Measurements from ENCODE around the gene CNIH1. TPM values are rescaled to one million over a fixed set of nuclear protein-coding genes. Genes with fewer than 3 reads are reported as not detected.
"Not testable (repeated sequence)": the region's sequence is repeated elsewhere in the genome, so short reads cannot be mapped to it uniquely, and the experiment has no call there.

CNIH1 gene
- total and polyA plus RNA-seq, 8 donors: 4.7 to 78.5 (median 34.6) TPM

DNA sequence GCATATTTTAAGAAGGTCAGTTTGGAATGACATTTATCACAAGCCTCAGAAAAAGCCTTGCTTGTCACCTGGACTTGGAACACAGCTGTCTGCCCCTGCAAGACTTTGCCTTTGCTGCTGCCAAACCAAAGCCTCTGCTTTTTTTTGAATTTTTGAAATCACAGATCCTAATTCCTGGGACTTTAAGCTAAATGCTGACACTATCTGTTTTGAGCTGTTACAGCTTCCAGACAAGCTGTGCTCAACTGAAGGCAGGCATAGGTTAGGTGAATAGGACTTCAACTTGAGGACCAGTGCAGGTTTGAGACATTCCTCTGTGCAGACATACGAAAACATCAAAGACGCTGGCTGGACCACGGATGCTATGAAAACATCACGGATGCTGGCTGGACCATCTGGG is 55.6 kb downstream of the CNIH1 start:
- no peaks in the 10 kb centered on the region for H3K36me3 ChIP-seq
- intact Hi-C loops (cut with DNase I; ENCODE audit: low total_unique reads): no loop called here
- H3K9me3 ChIP-seq: no peaks in the 10 kb centered on the region
- no peaks in the 10 kb centered on the region for H3K4me1 ChIP-seq
- no peak for TF ChIP-seq EP300 (IDR thresholded peaks at IDR 0.05)
- TF ChIP-seq POLR2AphosphoS5 (IDR thresholded peaks at IDR 0.05): no peak
- 80 to 91% (median 87%) methylated on average over 4 of the region's 4 CpGs for WGBS, 5 donors
- no peak overlapping the region for H3K4me3 ChIP-seq
- no peak for DNase-seq
- peaks cover 0 to 8% (median 0%) of the 10 kb centered on the region in 3 donors for H3K27me3 ChIP-seq
- no peak overlapping the region for H3K27ac ChIP-seq

DNA sequence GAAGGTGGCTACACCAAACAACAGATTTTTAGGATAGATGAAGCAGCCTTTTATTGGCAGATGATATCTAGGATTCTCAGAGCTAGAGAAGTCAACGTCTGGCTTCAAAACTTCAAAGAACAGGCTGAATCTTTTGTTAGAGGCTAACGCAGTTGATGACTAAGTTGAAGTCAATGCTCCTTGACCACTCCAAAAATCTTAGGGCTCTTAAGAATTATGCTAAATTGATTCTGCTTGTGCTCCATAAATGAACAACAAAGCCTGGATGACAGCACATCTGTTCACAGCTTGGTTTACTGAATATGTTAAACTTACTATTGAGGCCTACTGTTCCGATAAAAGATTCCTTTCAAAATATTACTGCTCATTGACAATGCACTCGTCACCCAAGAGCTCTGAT is 57.3 kb downstream of the CNIH1 start:
- Histone ChIP-seq H3K36me3 (no peaks in the 10 kb centered on the region), H3K4me3 (no peak overlapping the region), H3K27ac (no peak overlapping the region), H3K4me1 (no peaks in the 10 kb centered on the region), H3K9me3 (no peaks in the 10 kb centered on the region), H3K27me3 (peaks cover 0 to 8% (median 0%) of the 10 kb centered on the region in 3 donors)
- no peak for DNase-seq
- no peak for TF ChIP-seq EP300 (IDR thresholded peaks at IDR 0.05)
- TF ChIP-seq, protein P1, sequence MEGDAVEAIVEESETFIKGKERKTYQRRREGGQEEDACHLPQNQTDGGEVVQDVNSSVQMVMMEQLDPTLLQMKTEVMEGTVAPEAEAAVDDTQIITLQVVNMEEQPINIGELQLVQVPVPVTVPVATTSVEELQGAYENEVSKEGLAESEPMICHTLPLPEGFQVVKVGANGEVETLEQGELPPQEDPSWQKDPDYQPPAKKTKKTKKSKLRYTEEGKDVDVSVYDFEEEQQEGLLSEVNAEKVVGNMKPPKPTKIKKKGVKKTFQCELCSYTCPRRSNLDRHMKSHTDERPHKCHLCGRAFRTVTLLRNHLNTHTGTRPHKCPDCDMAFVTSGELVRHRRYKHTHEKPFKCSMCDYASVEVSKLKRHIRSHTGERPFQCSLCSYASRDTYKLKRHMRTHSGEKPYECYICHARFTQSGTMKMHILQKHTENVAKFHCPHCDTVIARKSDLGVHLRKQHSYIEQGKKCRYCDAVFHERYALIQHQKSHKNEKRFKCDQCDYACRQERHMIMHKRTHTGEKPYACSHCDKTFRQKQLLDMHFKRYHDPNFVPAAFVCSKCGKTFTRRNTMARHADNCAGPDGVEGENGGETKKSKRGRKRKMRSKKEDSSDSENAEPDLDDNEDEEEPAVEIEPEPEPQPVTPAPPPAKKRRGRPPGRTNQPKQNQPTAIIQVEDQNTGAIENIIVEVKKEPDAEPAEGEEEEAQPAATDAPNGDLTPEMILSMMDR (IDR thresholded peaks at IDR 0.05): no peak
- no peak for TF ChIP-seq POLR2AphosphoS5 (IDR thresholded peaks at IDR 0.05)
- TF ChIP-seq POLR2A (IDR thresholded peaks at IDR 0.05): no peak
- WGBS, 5 donors: 88 to 94% (median 91%) methylated on average over 4 of the region's 4 CpGs
- intact Hi-C loops (cut with DNase I; ENCODE audit: low total_unique reads): no loop called here

DNA sequence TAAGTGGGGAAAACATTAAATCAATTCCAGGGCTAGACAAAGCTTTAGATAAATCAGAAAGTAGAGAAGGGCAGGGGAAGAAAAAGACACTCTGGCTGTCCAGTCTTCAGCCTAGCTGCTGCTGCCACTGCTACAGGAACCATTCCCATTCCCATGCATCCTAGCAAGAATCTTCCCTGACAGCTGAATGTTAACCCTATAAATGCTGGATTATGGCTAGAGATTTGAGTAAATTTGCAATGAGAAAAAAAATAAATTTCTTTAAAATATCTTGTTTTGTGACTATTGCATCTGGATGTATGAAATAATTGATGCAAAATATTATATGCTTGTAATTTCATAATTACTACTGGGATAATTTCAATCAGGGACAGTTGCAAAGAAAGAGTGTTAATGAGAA is 59.4 kb downstream of the CNIH1 start:
- no peaks in the 10 kb centered on the region for H3K9me3 ChIP-seq
- DNase-seq: no peak
- no peak overlapping the region for H3K4me3 ChIP-seq
- TF ChIP-seq EP300 (IDR thresholded peaks at IDR 0.05) (no peak), POLR2A (IDR thresholded peaks at IDR 0.05) (no peak), POLR2AphosphoS5 (IDR thresholded peaks at IDR 0.05) (no peak)
- TF ChIP-seq, protein P1 (IDR thresholded peaks at IDR 0.05): no peak
- no peaks in the 10 kb centered on the region for H3K36me3 ChIP-seq
- no peak overlapping the region for H3K27ac ChIP-seq
- H3K4me1 ChIP-seq: no peaks in the 10 kb centered on the region
- peaks cover 0 to 13% (median 0%) of the 10 kb centered on the region in 3 donors for H3K27me3 ChIP-seq
- intact Hi-C loops (cut with DNase I; ENCODE audit: low total_unique reads): no loop called here

DNA sequence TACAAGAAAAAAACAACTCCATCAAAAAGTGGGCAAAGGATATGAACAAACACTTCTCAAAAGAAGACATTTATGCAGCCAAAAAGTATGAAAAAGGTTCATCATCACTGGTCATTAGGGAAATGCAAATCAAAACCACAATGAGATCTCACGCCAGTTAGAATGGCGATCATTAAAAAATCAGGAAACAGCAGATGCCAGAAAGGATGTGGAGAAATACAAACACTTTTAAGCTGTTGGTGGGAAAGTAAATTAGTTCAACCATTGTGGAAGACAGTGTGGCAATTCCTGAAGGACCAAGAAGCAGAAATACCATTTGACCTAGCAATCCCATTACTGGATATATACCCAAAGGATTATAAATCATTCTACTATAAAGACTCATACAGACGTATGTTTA is 60.6 kb downstream of the CNIH1 start:
- H3K4me1 ChIP-seq; H3K36me3 ChIP-seq; H3K9me3 ChIP-seq; intact Hi-C loops (cut with DNase I; ENCODE audit: low total_unique reads); H3K27ac ChIP-seq; DNase-seq; H3K27me3 ChIP-seq; H3K4me3 ChIP-seq: not testable (repeated sequence)
- 52 to 82% (median 68%) methylated on average over 3 of the region's 3 CpGs for WGBS, 5 donors

DNA sequence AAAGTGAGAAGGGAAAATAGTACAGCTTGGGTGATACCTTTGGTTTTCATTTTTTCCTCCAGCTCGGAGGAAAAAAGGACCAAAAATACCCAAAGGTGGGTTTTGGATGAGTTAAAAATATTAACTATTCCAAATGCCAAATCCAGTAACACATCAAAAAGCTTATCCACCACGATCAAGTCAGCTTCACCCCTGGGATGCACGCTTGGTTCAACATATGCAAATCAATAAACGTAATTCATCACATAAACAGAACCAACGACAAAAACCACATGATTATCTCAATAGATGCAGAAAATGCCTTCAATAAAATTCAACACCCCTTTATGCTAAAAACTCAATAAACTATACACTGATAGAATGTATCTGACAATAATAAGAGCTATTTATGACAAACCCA is 62.3 kb downstream of the CNIH1 start:
- intact Hi-C loops (cut with DNase I; ENCODE audit: low total_unique reads); H3K27ac ChIP-seq; H3K4me3 ChIP-seq; H3K27me3 ChIP-seq; H3K4me1 ChIP-seq; DNase-seq; H3K36me3 ChIP-seq; H3K9me3 ChIP-seq: not testable (repeated sequence)
- 73 to 81% (median 78%) methylated on average over 5 of the region's 5 CpGs for WGBS, 5 donors

DNA sequence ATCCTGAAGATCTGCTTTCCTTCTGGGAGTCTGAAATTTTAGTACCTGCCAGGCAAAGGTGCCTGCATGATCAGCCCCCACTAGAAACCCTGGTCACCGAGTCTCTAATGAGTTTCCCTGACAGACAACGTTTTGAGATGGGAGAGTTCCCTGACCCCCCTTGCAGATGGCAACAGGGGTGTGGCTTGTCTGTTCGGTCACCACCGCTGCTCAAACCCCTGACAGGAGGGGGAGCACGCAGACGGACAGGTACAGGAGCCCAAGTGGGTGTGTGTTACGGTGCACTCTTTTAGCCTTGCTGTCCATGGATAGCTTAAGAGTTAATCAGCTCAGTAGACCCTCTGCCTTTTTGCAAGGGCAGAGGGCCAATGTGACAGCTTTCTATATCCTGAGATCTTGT is 63.7 kb downstream of the CNIH1 start:
- TF ChIP-seq POLR2A (IDR thresholded peaks at IDR 0.05) (no peak), POLR2AphosphoS5 (IDR thresholded peaks at IDR 0.05) (no peak), EP300 (IDR thresholded peaks at IDR 0.05) (no peak)
- TF ChIP-seq, protein P1 (IDR thresholded peaks at IDR 0.05): no peak
- H3K4me3 ChIP-seq: no peak overlapping the region
- H3K27me3 ChIP-seq: peaks cover 0 to 9% (median 0%) of the 10 kb centered on the region in 3 donors
- H3K27ac ChIP-seq: no peak overlapping the region
- H3K36me3 ChIP-seq: no peaks in the 10 kb centered on the region
- DNase-seq: no peak
- H3K9me3 ChIP-seq: no peaks in the 10 kb centered on the region
- WGBS, 5 donors: 40 to 53% (median 43%) methylated on average over 6 to 7 of the region's 7 CpGs
- intact Hi-C loops (cut with DNase I; ENCODE audit: low total_unique reads): no loop called here
- peaks cover 0 to 6% (median 0%) of the 10 kb centered on the region in 4 donors for H3K4me1 ChIP-seq
